Measurements from ENCODE around the gene NTNG2.

DNA sequence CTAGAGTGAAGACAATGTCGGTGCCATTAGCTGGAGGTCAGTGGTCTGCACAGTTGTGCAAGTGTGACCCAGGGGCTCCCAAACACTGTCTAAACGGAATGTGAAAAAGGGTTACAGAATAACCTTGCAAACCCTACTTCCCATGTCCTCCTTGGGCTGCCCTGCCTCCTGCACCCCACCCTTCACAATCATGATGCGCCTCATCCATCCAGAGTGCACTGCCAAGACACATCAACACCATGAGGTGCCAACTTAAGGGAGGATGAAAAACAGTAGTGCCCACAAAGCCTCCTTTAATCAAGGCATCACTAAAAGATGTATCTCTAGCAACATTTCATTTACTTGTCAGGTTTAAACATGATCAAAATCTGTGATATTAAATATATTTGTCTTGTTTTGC, 105.8 kb downstream of the NTNG2 start:
- TF ChIP-seq CTCF (IDR thresholded peaks at IDR 0.05) (no peak), POLR2A (IDR thresholded peaks at IDR 0.05) (no peak), POLR2AphosphoS5 (IDR thresholded peaks at IDR 0.05; ENCODE audit: insufficient read depth in 1 of 2, low read depth in 1 of 2) (no peak)

All from vagina (tissue), 2 donors.